Effector memory CD4-positive, alpha-beta T cell (primary cell): Measurements from ENCODE around the gene TMEM178B.
"Not testable (repeated sequence)": the region's sequence is repeated elsewhere in the genome, so short reads cannot be mapped to it uniquely, and the experiment has no call there.

ENCODE experiments used
- DNase-seq, 3 donors: peaks; one replicate each; pipeline ENCODE4 v3.0.0-alpha.2; 2020
- H3K27ac ChIP-seq: 2 replicates; pipeline ENCODE4 v1.7.0; 2013; ENCODE audit warnings: mild to moderate bottlenecking, low read length, moderate library complexity; ENCODE audit not compliant: insufficient read depth, poor library complexity, severe bottlenecking
- H3K27me3 ChIP-seq: replicated peaks from 2 replicates; pipeline ENCODE4 v1.7.0; 2013; ENCODE audit warnings: mild to moderate bottlenecking, low read length; ENCODE audit not compliant: insufficient read depth, control insufficient read depth, poor library complexity, severe bottlenecking
- H3K36me3 ChIP-seq: 2 replicates; pipeline ENCODE4 v1.7.0; 2013; ENCODE audit warnings: mild to moderate bottlenecking, low read length, moderate library complexity; ENCODE audit not compliant: control insufficient read depth, insufficient read depth
- H3K4me1 ChIP-seq: 2 replicates; pipeline ENCODE4 v1.7.0; 2013; ENCODE audit warnings: low read length, mild to moderate bottlenecking; ENCODE audit not compliant: control insufficient read depth, insufficient read depth, poor library complexity, severe bottlenecking
- H3K4me3 ChIP-seq: 2 replicates; pipeline ENCODE4 v1.7.0; 2013; ENCODE audit warnings: low read length, low read depth, mild to moderate bottlenecking; ENCODE audit not compliant: insufficient read depth, poor library complexity, severe bottlenecking
- H3K9me3 ChIP-seq: 2 replicates; pipeline ENCODE4 v1.7.0; 2013; ENCODE audit warnings: mild to moderate bottlenecking, low read length, moderate library complexity; ENCODE audit not compliant: control insufficient read depth

Gene TMEM178B

GRCh38 chr7:141113131-141113530 lies 39.3 kb downstream of the TMEM178B start:
- Histone ChIP-seq H3K27me3 (no peaks in the 10 kb centered on the region), H3K27ac (no peak overlapping the region), H3K4me1 (no peaks in the 10 kb centered on the region), H3K36me3 (no peaks in the 10 kb centered on the region), H3K4me3 (no peak overlapping the region), H3K9me3 (no peaks in the 10 kb centered on the region)
- DNase-seq = no peak

DNA sequence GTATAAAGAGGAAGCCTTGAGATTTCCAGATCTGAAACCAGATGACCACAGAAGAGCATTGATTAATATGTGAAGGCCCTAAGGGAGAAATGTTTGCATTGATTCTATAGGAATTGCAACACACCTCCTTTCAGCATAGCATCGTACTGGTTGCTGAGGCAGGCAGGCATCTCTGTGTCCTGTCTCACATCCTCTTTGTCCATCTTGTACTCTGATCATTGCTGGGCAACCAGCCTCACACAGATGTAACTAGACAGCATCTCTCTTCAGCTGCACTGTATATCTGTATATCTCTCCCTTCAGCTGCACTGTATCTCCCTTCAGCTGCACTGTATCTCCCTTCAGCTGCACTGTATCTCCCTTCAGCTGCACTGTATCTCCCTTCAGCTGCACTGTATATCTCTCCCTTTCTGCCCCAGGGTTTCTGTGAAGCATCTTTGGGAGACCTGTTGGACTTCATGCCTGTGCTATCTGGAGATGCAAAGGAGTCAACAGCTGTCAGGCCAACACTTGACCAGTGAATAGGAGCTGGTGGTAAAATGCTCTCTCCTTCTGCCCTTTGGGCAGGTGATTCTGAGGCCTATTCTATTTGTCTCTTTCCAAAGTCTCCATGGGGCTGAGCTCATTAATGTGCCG lies 40.3 kb downstream of the TMEM178B start:
- Histone ChIP-seq H3K4me1 (no peaks in the 10 kb centered on the region), H3K4me3 (no peak overlapping the region), H3K27me3 (no peaks in the 10 kb centered on the region), H3K27ac (no peak overlapping the region), H3K36me3 (no peaks in the 10 kb centered on the region), H3K9me3 (no peaks in the 10 kb centered on the region)
- DNase-seq = no peak

- no peaks in the 10 kb centered on the region for H3K4me1 ChIP-seq
- no peak overlapping the region for H3K27ac ChIP-seq
- H3K27me3 ChIP-seq = no peaks in the 10 kb centered on the region
- no peaks in the 10 kb centered on the region for H3K9me3 ChIP-seq
- H3K36me3 ChIP-seq = no peaks in the 10 kb centered on the region
- H3K4me3 ChIP-seq = no peak overlapping the region
- no peak for DNase-seq
These were observed 42.1 kb downstream of the TMEM178B start for GRCh38 chr7:141115965-141116364.

- H3K36me3 ChIP-seq, H3K9me3 ChIP-seq, H3K27me3 ChIP-seq, H3K4me1 ChIP-seq, DNase-seq, H3K27ac ChIP-seq, H3K4me3 ChIP-seq: not testable (repeated sequence)
These were observed 42.8 kb downstream of the TMEM178B start for GRCh38 chr7:141116661-141117060.

DNA sequence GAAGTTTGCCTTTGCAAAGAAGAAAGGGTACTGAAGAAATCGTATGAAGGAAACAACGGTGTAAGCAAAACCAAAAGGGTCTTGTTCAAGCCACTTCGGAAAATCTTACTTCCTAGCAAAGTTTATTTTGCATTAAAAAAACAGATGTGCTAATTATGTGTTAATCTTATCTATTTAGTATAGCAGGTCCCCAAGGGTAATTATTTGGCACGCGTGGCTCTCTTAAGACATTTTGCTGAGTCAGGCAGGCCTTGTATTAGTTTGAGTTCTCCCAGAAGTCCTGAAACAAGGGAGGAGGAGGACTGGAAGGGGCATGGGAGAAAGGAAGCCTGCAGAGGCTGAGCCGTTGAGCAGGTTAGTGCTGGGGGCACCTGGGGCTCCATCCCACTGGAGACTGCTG lies 44.9 kb downstream of the TMEM178B start:
- no peaks in the 10 kb centered on the region for H3K9me3 ChIP-seq
- no peaks in the 10 kb centered on the region for H3K4me1 ChIP-seq
- H3K36me3 ChIP-seq = no peaks in the 10 kb centered on the region
- no peak overlapping the region for H3K4me3 ChIP-seq
- no peaks in the 10 kb centered on the region for H3K27me3 ChIP-seq
- no peak for DNase-seq
- H3K27ac ChIP-seq = no peak overlapping the region

- DNase-seq = no peak
- H3K36me3 ChIP-seq = no peaks in the 10 kb centered on the region
- H3K9me3 ChIP-seq = no peaks in the 10 kb centered on the region
- H3K4me3 ChIP-seq = no peak overlapping the region
- no peaks in the 10 kb centered on the region for H3K27me3 ChIP-seq
- H3K4me1 ChIP-seq = no peaks in the 10 kb centered on the region
- no peak overlapping the region for H3K27ac ChIP-seq
These were observed 45.3 kb downstream of the TMEM178B start for GRCh38 chr7:141119187-141119586.

DNA sequence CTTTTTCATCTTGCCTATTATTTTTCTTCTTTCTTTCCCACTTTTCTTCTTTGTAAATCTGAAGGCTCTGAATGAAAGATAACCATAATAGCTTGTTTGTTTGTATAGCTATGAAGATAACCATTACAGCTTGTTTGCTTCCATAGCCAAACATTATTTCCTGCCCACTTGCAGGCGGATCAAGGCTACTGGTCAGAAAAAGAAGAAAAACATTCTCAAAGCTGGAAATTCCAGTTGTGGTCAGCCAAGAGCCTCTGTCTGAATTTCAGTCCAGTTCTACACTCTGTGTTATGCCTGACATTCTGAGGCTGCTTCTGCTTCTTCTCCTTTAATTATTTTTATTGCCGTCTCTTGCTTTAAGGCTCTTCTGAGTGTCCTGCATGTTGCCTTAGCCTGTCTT lies 48.9 kb downstream of the TMEM178B start:
- Histone ChIP-seq H3K36me3 (no peaks in the 10 kb centered on the region), H3K9me3 (no peaks in the 10 kb centered on the region), H3K27ac (no peak overlapping the region), H3K4me1 (no peaks in the 10 kb centered on the region), H3K27me3 (no peaks in the 10 kb centered on the region), H3K4me3 (no peak overlapping the region)
- DNase-seq = no peak

- Histone ChIP-seq H3K36me3 (no peaks in the 10 kb centered on the region), H3K27me3 (no peaks in the 10 kb centered on the region), H3K4me1 (no peaks in the 10 kb centered on the region), H3K9me3 (no peaks in the 10 kb centered on the region), H3K4me3 (no peak overlapping the region), H3K27ac (no peak overlapping the region)
- DNase-seq = no peak
These were observed 49.7 kb downstream of the TMEM178B start for GRCh38 chr7:141123522-141123921.

- Histone ChIP-seq H3K36me3 (no peaks in the 10 kb centered on the region), H3K9me3 (no peaks in the 10 kb centered on the region), H3K27me3 (no peaks in the 10 kb centered on the region), H3K27ac (no peak overlapping the region), H3K4me3 (no peak overlapping the region), H3K4me1 (no peaks in the 10 kb centered on the region)
- no peak for DNase-seq
These were observed 52.2 kb downstream of the TMEM178B start for GRCh38 chr7:141126107-141126506.

DNA sequence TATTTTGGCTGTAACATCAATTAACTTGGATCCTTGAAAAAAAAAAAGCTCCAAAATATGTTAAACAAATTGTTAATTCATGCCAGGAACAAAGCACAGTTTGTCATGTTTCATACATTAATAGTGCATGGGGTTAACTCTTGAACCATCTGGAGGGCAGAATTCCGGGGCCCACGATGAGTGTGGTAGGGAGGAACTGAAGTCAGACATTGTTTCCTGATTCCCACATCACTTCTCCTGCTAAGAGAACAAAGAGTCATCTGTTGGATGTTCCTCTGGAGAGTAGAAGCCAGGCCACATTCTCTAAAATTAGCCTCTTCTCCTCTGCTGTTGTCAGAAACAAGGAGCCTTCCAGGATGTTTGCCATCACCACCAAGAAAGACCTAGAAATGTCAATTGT lies 54.6 kb downstream of the TMEM178B start:
- no peak for DNase-seq
- Histone ChIP-seq H3K4me1 (no peaks in the 10 kb centered on the region), H3K9me3 (no peaks in the 10 kb centered on the region), H3K27me3 (no peaks in the 10 kb centered on the region), H3K36me3 (no peaks in the 10 kb centered on the region), H3K4me3 (no peak overlapping the region), H3K27ac (no peak overlapping the region)
